NCI-H345 treated with DMSO at 0.1 percent for 48 hours (cell line): ENCODE data around the gene SRMS.

Experiments used
- DNase-seq: peaks from one replicate; lab custom pipeline; 2025; ENCODE audit not compliant: unreplicated experiment; lab: John Stamatoyannopoulos, UW

The SRMS gene, protein sequence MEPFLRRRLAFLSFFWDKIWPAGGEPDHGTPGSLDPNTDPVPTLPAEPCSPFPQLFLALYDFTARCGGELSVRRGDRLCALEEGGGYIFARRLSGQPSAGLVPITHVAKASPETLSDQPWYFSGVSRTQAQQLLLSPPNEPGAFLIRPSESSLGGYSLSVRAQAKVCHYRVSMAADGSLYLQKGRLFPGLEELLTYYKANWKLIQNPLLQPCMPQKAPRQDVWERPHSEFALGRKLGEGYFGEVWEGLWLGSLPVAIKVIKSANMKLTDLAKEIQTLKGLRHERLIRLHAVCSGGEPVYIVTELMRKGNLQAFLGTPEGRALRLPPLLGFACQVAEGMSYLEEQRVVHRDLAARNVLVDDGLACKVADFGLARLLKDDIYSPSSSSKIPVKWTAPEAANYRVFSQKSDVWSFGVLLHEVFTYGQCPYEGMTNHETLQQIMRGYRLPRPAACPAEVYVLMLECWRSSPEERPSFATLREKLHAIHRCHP

DNA sequence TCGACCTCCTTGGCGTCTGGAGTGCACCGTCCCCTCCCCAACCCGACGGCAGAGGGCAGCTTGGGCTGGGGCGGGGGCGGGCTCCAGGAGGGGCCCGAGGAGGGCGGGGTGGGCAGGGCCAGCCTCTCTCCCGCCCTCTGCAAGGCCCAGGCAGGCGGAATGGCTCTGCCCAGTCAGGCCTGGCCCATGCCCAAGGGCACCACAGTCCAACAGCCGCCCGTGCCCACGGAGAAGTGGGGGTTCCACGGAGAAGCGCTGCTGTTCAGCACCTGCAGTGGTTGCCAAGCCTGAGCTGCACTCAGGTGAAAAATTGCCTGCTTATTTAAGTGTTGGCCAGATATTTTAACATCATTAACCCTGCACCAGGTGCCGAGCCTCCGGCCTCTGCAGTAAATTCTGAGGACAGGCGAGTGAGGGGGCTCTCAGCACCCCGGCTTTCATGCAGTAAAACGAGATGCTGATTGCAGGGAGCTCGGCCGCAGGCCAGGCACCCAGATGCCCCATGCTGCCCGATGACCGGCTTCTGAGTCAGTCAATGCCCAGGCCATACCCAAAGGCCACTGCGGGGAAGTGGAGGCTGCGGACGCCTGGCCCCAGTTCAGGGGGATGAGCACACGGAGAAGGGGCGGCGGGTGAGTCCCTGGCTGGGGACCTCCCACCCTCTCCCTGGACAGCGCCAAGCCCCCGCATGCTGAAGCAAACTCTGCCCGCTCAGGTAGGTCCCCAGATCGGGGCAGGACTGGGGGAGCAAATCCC is at the start of gene SRMS:
Gene SRMS (minus strand): TSS at position 25 of the 756 bp plus-strand sequence. CDS start 286 bp downstream, outside the sequence.
- no peak for DNase-seq

DNA sequence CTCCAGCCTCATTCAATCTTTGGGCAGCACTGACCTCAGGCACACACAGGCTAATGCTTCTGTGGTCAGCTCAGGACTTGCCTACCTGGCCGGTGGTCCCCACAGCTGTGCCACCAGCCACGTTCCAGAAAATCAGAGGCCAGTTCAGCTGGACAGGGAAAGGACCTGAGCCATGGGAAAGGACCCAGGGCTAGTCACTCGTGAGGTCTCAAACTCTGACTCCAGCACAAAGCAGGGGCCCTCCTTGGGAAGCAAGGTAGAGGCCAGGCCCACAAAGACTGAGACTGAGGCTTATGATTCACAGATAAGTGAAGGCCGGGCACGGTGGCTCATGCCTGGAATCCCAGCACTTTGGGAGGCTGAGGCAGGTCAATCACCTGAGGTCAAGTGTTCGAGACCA is 48.9 kb upstream of the SRMS start:
- no peak for DNase-seq

DNA sequence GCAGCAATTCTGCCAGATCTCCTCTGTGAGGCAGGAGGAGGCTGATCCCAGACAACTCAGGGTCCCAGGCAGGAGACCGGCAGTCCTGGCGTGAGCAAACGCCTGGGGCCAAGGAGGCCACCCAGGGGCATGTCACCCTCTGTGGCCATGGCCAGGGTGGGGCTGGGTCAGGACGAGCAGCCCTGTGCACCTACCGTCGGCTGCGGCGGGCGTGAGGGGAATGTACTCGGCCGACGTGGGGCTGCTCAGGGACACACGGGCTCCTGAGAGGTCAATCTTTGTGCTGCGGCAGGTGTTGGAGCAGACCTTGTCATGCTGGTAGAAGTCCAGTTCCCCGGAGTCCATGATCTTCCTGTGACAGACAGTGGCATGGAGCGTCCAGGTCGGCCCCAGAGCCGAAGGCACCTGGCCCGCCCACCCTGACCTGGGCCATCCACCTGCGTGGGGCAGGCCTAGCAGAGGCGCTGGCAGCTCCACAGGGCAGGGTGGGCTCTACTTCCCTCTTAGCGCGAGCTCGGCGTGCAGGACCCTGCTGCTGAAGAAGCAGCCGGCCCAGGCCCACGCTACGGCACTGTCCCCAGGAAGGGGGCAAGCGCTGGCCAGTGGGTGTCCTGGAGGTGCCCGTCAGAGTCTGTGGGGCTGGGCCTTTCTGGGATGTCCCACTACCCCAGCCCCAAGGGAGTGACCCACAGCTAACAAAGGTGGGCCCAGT is 48.0 kb upstream of the SRMS start:
- DNase-seq = no peak

DNA sequence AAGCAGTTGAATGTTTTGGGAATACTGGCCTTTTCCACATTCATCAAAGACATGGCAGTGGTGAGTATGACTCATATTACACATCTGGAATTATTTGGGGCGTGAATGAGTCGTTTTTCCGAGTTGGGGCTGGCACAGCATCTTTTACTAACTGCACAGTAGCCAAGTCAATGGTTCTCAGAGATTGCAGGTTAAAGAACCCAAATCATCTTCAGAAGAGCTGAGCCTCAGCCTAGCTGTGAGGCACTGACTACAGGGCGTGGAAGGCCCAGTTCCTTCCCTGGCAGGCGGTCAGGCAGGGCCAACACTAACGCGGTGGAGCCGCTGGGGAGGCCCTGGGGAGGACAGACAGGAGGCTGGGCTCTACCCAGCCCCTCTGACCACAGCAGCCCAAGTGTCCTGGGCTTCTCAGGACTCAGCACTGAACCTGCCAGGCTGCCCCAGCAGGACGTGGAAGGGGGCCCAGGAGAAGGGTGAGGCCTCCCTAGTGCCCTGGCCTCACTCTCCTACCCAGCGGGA is 46.6 kb upstream of the SRMS start:
- no peak for DNase-seq

DNA sequence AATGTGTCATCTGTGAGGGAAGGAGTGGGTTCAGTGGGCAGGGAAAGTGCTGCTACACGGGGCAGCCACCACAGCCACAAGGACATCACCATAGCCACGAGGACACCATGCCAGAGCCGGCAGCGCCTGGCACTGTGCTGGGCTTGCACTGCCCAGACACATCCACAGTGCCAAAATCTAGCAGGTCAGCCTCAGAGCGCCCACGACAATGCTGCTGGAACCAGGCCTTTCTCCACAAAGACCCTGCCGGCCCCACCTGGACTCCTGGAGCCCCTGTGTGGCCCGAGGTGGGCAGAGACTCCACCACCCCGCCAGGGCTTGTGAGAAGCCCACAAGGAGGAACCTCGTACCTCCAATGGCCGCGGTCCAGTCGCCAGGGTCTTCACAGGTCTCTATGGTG is 45.1 kb upstream of the SRMS start:
- no peak for DNase-seq

DNA sequence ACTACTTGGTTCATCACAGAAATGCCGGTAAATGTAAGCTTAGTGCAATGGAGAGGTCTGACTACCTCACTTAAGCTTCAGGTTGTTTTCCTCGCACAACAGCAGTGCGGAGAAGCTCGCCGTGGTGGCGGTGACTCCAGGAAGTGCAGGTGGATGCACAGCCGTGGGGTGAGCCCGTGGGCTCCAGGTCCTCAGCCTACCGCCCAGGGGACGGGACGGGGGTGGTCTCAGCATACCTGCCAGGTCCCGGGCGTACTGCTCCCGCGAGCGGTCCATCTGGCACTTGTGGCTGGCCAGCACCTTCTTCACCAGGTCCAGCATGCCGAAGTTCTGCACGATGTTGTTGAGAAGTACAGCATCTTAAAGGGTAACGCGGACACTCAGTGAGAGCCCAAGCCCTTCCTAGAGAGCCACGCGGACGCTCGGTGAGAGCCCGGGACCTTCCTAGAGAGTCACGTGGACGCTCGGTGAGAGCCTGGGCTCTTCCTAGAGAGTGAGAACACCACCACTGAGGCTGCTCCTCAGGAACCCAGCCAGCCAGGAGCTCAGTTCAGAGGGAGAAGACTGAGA is 44.3 kb upstream of the SRMS start:
- no peak for DNase-seq

DNA sequence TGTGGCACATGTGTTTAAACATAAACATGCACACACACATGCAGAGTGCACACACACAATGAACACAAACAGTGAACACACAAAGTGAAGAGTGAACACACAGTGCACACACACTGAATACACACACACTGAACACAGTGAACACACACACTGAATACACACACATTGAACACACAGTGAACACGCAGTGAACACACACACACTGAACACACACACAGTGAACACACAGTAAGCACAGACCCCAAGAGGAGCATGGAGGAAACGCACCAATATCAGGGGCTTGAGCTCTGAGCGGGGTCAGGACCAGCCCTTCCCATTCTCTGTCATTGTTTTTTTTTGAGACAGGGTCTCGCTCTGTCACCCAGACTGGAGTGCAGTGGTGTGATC is 43.6 kb upstream of the SRMS start:
- no peak for DNase-seq

DNA sequence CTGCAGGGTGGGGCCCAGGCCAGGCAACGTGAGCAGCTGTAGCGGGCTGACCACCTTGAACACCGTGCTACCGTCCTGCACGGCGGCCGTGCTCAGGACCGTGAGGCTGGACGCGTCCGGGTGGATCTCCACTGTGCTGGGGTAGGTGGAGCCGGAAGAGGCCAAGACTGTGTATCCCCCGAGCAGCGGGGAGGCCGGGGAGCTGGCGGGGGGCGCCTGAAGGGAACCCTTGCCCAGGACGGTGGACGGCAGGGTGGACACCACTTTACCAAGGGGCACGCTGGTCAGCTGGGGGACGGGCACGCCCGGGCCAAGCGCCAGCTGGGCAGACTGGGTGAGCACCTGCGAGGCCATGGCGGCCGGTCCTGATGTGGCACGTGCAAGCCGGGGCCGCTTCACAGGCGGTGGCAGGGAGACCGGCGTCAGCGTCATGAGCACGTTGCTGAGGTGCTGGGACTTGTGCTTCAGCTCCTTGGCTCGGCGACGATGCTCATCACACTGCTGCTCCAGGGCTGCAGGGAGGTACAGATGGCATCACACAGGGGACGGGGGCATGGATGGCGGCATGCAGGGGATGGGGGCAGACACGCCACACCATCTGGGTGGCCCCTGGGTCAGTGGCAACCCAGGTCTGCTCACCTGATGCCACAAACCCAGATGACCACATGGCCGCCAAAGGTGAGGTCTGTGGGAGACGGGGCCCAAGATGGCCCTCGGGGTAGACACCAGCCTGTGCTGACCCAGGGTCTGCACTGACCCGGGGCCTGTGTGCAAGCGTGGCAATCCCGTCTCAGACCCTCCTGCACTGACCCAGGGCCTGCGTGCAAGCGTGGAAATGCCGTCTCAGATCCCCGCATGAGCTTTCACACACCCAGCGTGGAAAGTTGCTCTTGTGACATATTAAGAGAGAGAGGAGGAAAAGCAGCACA is 42.9 kb upstream of the SRMS start:
- no peak for DNase-seq

DNA sequence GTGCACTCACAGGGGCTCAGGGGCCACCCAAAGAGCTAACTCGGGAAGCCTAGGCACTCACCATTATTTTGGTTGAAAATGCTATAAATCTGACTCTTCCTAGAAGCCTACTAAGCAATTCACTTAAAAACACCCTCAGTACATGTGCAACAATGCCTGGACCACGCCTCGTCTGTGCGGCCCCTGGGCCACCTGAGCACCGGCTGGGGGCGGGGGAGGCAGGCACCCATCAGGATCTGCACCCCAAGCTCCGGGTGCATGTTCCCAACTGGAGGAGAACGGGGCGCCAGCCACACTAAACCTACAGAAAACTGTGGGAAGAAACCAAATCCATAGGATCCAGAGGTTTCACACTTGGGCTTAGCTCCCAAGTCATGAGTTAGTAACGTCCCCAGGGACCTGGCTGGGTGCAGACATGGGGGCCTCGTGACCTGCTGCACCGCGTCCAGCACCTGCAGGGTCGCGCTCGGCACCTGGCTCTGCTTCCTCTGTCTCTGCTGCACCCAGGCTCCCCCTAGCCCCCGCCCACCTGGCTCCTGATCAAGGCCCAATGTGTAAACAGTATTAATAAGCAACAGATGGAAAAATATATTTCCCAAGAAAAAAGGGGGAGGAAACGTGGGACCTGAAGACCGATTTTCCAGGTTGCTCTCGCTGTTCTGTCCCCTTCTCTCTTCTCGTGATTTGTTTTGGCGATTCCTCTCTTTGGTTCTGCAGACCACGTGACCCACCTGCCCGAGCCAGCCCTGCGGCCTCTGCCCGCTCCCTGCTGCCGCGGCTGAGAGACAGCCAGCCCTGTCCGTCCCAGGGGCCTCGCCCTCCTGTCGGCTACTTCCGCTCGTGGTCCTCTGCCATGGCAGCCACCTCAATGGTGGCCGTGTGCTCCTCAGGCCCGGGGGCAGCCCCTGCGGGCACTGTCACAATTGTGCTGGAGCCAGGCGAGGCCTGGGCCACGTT is 42.0 kb upstream of the SRMS start:
- no peak for DNase-seq

DNA sequence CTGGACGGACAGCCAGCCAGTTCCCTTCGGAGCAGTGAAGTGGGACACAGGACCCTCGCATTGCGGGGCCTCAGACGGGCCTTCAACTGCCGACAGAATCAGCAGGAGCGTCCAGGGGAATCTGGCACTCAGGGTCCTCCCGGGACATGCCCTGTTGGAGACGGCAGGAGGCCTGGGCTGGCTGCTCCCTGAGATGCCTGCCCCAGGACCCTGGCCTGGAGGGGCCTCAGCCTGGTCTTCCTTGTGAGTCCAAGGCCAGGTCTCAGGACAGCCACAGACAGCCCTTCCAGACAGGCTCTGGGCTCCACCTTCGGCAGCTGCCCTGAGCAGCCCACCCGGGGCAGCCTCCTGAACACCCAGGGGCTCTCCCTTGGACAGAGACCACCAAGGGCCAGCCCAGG is 41.1 kb upstream of the SRMS start:
- DNase-seq = no peak

DNA sequence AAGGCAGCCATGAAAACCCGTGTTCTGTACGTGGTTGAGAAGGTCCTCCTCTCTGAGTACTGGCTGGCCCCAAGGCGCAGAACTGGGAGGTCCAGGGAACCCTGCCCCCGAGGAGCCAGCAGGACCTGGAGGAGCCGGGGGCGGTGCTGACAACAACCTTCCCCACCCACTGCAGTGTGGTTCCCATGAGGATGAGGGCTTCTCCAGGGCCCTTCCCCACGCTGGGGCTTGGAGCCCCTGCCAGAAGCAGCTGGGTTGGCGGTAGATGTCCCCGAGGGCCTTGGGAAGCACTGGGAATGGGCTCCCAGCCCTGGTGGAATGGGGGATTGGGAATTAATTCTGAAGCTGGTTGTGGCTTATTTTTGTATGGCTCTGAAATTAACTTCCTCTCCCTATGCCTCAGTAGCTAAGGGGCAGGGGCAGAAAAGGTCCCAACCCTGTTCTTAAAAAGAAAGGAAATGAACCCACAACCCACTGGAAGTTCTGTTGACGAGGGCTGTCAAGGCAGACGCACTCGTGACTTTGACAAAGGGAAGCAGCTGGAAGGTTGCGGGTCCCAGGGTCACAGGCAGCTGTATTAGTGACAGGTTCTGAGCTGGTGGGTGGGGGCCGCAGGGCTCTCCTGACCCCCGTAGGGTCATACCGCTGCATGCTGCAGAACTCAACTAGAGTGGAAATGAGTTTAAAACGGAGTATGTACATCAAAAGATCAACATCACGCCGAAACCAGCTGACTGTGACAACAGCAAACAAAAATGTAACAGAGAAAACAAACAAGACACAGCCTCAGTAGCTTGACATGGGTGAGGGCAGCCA is 40.4 kb upstream of the SRMS start:
- no peak for DNase-seq

DNA sequence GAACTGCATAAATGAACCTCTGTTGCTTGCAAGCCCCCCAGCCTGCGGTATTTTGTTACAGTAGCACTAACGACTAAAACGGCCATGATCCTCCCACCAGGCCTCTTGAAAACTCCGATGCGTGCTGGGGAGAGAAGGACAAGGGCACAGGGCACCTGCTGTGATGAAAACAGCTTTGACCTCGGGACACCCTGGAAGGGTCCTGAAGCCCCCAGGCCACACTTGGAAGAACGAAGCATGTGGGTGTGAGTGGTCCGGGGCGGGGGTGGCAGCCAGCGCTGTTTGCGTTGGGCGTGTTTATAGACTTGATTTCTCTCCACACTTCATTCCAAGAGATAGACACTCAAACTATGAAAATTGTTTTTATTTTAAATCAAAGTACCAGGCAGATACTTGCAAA is 39.7 kb upstream of the SRMS start:
- no peak for DNase-seq

DNA sequence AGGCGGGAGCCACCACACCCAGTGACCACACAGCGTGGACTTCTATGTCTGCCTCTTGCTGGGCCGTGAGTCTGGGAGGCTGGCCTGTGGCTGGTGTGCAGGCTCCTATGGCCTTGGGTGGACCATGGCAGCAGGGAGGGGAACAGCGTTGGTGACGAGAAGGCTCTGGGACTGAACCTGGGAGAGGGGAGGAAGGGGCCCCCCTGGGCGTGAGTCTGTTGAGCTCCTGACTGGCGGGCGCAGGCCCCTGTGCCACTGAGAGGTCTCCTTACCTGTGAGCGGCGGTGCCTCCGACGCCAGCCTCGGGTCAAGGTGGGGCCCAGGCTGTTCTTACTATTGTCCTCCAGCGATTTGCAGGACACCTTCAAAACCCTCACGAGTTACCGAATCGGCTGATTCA is 39.2 kb upstream of the SRMS start:
- DNase-seq = no peak

DNA sequence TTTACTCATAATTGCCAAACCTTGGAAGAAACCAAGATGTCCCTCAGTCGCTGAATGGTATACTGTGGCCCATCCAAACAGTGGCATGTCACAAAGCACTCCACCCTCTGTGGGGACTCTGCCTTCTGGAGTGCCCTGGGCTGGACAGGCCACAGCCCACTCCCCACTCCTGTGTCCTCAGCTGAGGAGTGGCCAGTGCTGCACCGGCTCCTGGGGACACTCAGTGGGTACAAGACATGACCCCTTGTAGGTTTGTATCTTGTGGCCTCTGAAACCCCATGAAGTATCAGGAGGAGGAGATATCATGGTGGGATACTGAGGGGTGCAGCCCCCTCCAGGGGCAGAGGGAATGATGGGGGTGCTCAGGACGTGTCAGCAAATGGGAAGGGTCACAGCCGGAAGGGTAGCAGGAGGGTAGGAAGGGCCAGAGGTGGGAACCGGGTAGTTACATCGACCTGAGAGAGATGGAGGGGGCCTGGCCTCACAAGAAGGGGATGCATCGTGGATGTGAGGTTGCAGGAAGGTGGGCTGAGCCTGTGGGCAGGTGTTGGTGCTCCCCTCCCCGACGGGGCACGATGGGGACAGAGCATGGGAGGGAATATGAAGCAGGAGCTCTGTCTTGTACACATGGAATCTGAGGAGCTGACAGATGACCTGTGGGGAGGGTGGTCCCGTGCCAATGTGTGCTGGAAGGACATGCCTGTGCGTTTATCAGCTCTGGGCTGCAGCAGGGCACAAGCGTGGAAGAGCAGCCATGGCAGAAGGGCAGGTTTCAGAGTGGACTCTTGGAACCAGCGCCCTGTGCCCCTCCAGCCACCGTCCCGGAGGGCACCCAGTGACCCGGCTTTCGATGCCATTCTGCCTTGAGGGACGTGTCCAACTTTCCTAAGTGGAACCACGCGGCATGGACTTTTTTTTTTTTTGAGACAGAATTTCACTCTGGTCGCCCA is 38.3 kb upstream of the SRMS start:
- DNase-seq = no peak

DNA sequence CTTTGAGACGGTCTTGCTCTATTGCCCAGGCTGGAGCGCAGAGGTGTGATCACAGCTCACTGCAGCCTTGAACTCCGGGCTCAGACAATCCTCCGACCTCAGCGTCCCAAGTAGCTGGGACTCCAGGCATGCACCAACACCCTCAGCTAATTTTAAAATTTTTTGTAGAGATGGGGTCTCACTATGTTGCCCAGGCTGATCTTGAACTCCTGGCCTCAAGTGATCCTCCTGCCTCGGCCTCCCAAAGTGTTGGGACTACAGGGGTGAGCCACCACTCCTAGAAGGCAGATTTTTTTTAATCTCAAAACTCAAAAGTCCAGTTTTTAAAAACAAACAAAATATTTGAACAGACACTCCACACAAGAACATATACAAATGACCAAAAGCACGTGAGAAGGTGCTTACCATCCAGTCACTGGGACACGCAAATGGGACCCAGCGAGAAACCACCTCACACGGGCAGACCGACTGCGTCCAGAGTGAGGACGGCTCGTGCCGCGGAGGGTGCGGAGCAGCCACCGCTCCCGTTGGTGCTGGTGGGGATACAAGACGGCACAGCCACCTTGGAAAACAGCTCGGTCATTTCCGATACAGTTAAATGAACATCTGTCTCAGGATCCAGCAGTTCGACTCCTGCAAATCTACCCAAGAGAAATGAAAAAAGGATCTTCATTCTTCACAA is 35.0 kb upstream of the SRMS start:
- DNase-seq = no peak

DNA sequence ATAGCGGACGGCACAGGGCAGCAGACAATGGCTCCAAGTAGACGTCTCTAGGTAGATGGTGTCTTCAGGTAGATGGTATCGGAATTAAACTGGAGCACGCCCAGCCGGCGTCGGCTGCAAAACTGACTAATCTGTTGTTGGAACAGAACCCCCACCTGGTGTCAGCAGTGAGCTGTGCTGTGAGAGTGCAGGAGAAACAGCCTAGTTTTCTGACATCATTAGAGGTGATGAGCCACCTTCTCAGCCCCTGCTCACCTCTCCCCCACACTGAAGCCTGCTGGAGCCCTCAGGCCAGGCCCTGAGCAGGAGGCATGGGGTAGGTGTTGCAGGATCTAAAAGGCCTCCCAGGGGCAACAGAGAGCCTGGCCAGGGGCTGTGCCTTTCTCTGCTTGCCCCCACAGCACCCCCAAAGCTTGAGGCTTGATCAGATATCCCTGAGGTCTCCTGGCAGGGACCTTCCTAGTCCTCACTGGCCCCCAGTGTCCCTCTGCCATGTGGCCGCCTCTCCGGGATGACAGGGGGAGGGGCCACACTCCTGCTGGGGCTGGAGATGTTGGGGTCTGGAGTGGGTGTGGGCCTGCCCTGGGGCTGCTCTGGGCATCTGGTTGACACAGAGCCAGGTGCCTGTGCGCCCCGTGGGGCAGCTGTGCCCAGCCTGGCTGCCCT is 33.4 kb upstream of the SRMS start:
- no peak for DNase-seq
